Measurements from ENCODE around the gene TUBA4B.
A peak's percentile ranks its signal among the peaks of the same experiment; 100 is the strongest.
"Not testable (repeated sequence)": the region's sequence is repeated elsewhere in the genome, so short reads cannot be mapped to it uniquely, and the experiment has no call there.

TUBA4B gene

GRCh38 chr2:219277703-219278654 is 24.9 kb downstream of the TUBA4B start:
- DNase-seq (ENCODE audit: low spot score) = peak; percentile 71

DNA sequence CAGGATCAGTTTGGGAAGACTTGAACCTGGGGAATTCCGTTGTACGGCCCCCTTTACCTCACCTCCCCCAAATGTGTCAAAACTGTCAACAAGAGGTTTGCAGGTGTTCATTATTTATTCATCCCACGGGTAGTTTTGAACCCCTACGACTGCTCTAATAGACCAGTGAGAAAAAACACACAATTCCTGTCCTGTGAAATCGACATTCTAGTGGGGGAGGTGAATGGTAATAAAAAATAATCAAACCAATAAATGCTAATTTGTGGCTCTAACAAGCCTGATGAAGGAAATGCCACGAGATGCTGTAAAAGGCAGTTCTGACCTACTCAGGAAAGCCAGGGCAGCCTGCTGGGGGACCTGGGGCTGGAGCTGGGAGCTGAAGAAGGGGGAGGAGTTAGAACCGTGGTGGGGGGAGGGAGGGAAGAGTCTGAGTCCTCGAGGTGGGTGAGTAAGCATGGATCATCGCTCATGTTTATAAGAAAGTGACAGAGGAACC is 25.7 kb downstream of the TUBA4B start:
- DNase-seq (ENCODE audit: low spot score) = no peak

DNA sequence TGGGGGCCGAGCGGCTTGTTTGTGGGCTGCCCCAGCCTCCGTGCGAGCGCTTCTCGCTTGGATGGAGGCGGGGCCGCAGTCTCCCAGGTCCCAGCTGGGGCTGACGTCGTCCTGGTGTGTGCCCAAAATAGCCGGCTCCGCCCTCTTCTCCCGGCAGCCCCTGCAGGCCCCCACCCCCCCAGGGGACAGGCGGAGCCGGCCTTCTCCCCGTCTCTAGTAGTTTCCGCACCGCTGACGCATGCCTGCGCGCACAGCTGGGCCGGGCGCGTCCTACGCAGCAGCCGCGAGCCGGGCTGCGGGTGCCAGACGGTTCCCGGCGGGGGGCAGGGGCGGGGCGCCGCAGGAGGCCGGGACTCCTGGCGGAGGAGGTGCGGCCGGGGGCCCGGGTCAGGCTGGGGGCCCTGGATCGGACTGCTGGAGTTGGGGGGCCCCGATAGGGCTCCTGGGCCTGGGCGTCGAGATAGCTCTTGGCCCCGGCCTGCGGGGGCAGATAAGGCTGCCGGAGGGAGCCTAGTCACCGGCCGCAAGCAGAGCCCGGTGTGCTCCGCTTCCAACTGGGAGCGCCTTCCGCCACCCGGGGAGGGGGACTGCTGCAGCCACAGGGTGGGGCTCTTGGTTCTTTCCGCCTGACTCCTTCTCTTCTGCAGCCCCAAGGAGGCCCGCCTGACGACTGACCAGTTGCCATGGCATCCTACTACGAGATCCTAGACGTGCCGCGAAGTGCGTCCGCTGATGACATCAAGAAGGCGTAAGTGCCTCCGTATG is 26.3 kb downstream of the TUBA4B start, which contains the start of gene DNAJB2:
DNAJB2 (plus strand) TSS at position 216 of the 765 bp plus-strand sequence; CDS start at position 684, 468 bp downstream.
- peak; percentile 98 for DNase-seq (ENCODE audit: low spot score)

DNA sequence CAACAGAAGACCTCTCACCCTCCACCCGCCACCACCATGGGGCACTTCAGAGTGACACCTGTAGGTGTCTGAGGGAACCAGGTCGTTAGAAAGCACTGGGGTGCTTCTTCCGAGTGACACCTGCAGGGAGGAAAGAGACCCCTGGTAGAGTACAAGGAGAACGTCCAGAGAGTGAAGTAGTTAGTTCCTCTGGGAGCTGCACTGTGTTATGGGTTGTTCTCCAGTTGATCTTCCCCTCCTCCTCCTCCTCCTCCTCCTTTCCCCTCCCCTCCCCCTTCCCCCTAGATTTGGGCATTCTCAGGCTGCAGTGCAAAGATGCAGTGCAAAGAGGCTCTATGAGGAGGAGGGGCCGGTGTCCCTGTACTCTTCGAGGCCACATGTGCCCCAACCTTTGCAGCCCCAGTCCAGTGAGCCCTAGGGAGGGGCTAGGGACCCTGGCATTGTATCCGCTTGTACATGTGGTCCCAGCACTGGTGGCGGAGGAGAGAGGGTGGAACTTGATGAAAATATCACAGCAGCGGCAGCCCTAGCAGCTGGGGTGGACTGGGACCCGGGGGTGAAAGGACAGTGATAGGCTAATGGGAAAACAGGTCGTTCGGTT is 27.0 kb downstream of the TUBA4B start:
- DNase-seq (ENCODE audit: low spot score) = no peak

DNA sequence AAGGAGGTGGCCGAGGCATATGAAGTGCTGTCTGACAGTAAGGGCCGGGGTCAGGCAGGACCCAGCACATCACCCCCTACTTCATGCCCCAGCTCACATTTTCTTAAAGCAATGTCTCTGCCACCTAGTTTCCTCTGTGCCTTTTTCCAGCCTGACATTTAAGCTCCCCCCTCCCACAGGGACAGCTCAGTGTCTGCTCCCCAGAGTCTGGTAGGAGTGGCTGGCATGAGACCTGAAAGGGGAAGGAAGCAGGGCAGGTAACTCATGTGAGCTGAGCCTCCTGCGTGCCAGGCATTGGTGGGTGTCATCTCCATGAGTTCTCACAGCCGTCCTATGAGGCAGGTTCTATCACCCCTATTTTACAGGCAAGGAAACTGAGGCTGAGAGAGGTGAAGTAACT is 27.6 kb downstream of the TUBA4B start:
- DNase-seq (ENCODE audit: low spot score) = no peak

DNA sequence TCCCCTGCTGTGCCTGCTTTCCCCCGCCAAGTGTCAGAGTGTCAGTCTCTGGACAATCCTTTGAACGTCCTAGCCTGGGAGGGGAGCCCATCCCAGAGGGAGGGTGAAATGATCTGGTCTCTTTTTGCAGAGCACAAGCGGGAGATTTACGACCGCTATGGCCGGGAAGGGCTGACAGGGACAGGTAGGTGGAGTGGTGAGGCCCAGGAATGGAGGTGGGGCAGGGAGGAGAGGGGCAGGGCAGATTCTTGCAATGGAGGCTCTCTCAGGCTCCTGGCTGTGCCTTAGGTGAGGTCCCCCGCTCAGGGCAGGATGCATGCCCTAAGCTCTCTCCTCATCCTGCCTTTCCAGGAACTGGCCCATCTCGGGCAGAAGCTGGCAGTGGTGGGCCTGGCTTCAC is 28.5 kb downstream of the TUBA4B start:
- DNase-seq (ENCODE audit: low spot score) = no peak

GRCh38 chr2:219282375-219282774 is 29.3 kb downstream of the TUBA4B start:
- DNase-seq (ENCODE audit: low spot score) = no peak

GRCh38 chr2:219282943-219283581 is 30.0 kb downstream of the TUBA4B start:
- DNase-seq (ENCODE audit: low spot score) = no peak

GRCh38 chr2:219284501-219285372 is 31.7 kb downstream of the TUBA4B start:
- DNase-seq (ENCODE audit: low spot score) = no peak

- DNase-seq (ENCODE audit: low spot score) = no peak
Observed at GRCh38 chr2:219285373-219285735, 32.3 kb downstream of the TUBA4B start.

DNA sequence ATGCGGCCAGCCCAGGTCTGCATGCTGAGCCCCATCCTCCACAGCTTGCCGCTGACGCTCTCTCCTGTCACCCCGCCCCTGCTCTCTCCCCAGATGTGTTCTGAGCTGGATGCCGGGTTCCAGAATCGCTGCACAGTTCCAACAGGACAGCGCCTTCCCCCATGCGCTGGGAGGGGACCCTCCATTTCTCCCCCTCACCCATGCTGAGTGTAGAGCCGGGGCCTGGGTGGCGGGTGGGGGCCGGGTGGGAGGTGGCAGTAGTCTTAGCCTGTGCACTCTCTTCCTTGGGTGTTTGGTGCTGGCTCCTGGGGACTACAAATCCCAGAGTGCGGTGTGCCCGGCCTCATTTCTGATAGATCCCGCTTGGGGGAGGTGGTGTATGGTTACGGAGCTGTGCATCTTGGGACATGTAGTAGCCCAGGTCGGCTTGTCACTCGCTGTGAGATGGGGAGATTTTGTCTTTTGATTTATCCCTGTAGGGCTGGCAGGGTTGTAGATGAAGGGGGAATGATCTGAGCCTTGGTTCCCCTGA is 32.9 kb downstream of the TUBA4B start:
- no peak for DNase-seq (ENCODE audit: low spot score)

DNA sequence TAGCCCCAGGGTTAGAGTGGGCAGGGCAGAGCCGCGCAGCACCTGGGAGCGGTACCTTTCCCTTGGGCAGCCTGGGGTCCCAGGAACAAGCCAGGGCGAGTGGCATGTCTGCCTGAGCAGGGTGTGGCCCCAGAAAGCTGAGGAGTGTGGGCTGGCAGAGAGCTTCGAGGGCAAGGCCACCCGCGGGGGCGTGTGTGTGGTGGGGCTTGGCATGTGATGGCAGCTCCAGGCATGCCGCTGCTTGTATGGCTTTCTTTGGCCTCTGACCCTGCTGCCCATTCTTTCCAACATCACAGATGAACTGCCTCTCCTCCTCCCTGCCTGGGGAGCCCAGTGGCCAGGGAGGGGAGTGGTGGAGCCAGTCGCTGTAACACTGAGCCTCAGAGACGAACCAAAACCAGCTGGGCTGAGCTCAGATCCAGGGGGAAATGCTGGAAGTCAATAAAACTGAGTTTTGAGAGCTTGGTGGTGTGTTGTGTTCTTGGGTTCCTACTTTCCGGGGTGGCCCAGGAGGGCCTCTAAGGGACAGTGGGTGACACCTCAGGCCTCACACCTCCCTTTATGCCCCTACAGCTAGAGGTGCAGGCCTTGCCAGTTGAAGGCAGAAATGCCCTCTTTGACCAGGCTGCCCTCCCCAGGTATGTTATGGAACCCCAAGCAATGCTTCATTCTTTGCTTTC is 33.5 kb downstream of the TUBA4B start:
- DNase-seq (ENCODE audit: low spot score) = no peak

DNA sequence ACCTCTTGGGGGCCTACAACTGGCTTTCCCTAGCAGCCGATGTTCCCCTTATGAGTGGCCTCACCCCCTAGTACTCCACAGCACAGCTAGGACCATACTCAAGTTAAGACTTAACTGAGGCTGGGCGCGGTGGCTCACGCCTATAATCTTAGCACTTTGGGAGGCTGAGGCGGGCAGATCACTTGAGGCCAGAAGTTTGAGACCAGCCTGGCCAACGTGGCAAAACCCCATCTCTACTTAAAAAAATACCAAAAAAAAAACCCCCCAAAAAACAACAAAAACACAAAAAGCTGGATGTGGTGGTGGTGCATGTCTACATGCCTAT is 34.0 kb downstream of the TUBA4B start:
- not testable (repeated sequence) for DNase-seq (ENCODE audit: low spot score)

DNA sequence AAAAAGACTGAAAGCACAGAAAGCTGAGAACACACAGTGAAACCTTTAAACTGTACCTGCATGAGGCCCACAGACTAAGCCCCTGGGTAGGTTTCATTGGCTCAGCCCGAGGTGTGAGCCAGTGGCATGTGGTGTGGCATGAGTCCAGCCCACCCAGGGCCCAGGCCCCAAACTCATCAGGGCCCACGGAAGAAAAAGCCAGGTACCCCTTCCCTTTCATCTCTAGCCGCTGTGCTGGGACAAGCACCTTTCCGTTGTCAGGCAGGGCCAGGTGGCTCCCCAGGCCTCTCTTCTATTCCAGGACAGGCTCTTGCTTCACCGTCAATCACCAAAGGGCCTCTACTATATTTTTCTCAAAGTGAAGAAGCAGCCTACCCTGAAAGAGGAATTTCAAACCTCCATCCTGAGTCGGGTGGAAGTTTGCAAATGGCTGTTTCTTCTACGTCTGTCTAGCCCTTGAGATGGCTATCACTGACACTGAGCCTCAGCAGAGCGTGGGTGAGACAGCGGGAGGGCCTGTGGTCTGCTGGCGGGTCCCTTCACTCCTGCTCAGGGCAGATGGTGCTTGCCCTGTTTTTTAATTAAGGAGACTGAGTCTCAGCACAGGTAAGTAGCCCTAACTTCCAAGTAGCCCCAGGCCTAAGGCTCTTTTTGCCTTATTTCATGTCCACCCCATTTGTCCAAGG is 34.7 kb downstream of the TUBA4B start:
- DNase-seq (ENCODE audit: low spot score) = no peak

GRCh38 chr2:219289195-219289536 is 36.1 kb downstream of the TUBA4B start:
- no peak for DNase-seq (ENCODE audit: low spot score)

- DNase-seq (ENCODE audit: low spot score) = no peak
Observed at GRCh38 chr2:219289537-219290361, 36.7 kb downstream of the TUBA4B start.

DNA sequence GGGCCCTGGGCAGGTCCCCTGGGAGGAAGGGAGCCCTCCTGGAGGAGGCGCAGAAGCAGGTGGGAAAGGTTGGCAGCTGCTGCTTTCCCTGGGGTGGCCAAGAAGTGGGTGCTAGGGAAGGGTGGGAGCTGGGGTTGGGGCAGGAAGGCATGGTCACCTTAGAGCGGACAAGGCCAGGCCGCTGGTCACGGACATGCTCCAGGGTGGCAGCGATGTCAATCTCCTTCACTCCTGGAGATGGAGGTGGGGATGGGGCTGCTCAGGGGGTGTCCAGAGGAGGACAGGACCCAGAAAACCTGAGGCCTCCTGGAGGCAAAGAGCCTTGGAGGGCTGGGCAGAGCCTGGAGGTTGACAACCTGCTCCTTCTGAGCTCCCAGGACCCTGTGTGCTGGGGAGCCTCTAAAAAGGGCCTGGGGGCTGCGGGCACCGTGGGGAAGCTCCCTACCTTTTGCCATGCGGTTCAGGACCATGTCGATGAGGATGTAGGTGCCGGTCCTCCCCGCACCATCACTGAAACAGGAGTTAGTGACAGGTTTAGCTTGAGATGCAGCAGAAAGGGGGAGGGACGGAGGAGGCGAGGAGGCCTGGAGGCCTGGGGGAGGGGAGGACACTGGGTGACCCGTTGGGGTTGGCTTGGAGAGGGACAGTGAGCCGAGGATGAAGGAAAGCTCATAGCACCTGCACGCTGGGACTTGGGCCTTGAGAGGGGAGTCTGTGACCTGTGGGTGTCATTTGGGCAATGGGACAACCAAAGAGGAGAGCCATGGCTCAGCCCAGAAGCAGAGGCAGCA is 37.5 kb downstream of the TUBA4B start:
- DNase-seq (ENCODE audit: low spot score) = no peak

GRCh38 chr2:219291394-219291793 is 38.4 kb downstream of the TUBA4B start:
- DNase-seq (ENCODE audit: low spot score) = no peak

Measured in kidney capillary endothelial cell (primary cell).